Endodermal cell (in vitro differentiated cells): ENCODE measurements around the gene EPGN. TPM values are rescaled to one million over a fixed set of nuclear protein-coding genes. Genes with fewer than 3 reads are reported as not detected.

ENCODE experiments used
- DNase-seq: peaks from one replicate; pipeline ENCODE4 v3.0.0-alpha.2; 2017
- H3K27ac ChIP-seq: 2 replicates; pipeline ENCODE4 v1.5.1; 2013; ENCODE audit warnings: mild to moderate bottlenecking, low read depth, low read length, moderate library complexity
- H3K27me3 ChIP-seq: 2 replicates; pipeline ENCODE4 v1.6.1; 2013; ENCODE audit warnings: mild to moderate bottlenecking, low read length, moderate library complexity; ENCODE audit not compliant: insufficient read depth, control insufficient read depth, poor library complexity, severe bottlenecking
- H3K36me3 ChIP-seq: 2 replicates; pipeline ENCODE4 v1.7.0; 2013; ENCODE audit warnings: mild to moderate bottlenecking, low read length, moderate library complexity; ENCODE audit not compliant: control insufficient read depth, insufficient read depth
- H3K4me1 ChIP-seq: one replicate; pipeline ENCODE4 v1.7.0; 2013; ENCODE audit warnings: low read length; ENCODE audit not compliant: control insufficient read depth, insufficient read depth
- H3K4me3 ChIP-seq: 2 replicates; pipeline ENCODE4 v1.5.1; 2013; ENCODE audit warnings: mild to moderate bottlenecking, low read length, moderate library complexity
- H3K9ac ChIP-seq: 2 replicates; pipeline ENCODE4 v1.6.1; 2013; ENCODE audit warnings: mild to moderate bottlenecking, low read length, moderate library complexity; ENCODE audit not compliant: poor library complexity, severe bottlenecking; ENCODE audit errors: extremely low read depth
- H3K9me3 ChIP-seq: 2 replicates; pipeline ENCODE4 v1.6.1; 2013; ENCODE audit warnings: mild to moderate bottlenecking, low read length, moderate library complexity; ENCODE audit not compliant: control insufficient read depth
- H3K27ac Mint-ChIP-seq: 2 replicates; pipeline ENCODE4 v1.8.0; 2020; ENCODE audit warnings: mixed read lengths
- H3K27me3 Mint-ChIP-seq: 2 replicates; pipeline ENCODE4 v1.8.0; 2021; ENCODE audit warnings: mild to moderate bottlenecking, mixed read lengths; ENCODE audit not compliant: insufficient read depth
- H3K36me3 Mint-ChIP-seq: 2 replicates; pipeline ENCODE4 v1.8.0; 2020; ENCODE audit warnings: low read depth, mixed read lengths
- H3K4me1 Mint-ChIP-seq: 2 replicates; pipeline ENCODE4 v1.8.0; 2020; ENCODE audit warnings: mixed read lengths
- H3K4me3 Mint-ChIP-seq: 2 replicates; pipeline ENCODE4 v1.8.0; 2020; ENCODE audit warnings: mild to moderate bottlenecking, moderate library complexity, mixed read lengths
- H3K9me3 Mint-ChIP-seq: 2 replicates; pipeline ENCODE4 v1.8.0; 2020; ENCODE audit warnings: mild to moderate bottlenecking, mixed read lengths
- CTCF ChIP-seq: fragments of 200-600 bp; sonication (generic); conservative IDR thresholded peaks from 2 replicates; pipeline ENCODE4 v1.5.0; 2021; ENCODE audit warnings: antibody characterized with exemption, mild to moderate bottlenecking
- WGBS, 2 experiments: methylation state at CpG; one replicate each; pipeline versions ENCODE4 v1.1.5 to v1.1.7; 2013; ENCODE audit warnings: missing lambda C conversion rate in 2 of 2, mixed read lengths in 1 of 2; ENCODE audit not compliant: insufficient coverage in 1 of 2, insufficient read length in 1 of 2; 5-methylcytosine and 5-hydroxymethylcytosine counted together
- total RNA-seq, 2 donors: library from RNA; stranded (reverse); fragmentation: NEBNext Ultra II Directional in 1 of 2; extraction: Animal tissue kit (Norgen Biotek cat#: 25700) in 1 of 2; gene quantifications; 2 replicates in 1 of 2; 3 replicates in 1 of 2; pipeline ENCODE4 v1.2.1, GENCODE V29; 2021

Gene EPGN
- total RNA-seq, 2 donors from 2014 or later = not detected

GRCh38 chr4:74291471-74291870 is 16.8 kb upstream of the EPGN start:
- H3K4me1 ChIP-seq = no peaks in the 10 kb centered on the region

GRCh38 chr4:74292111-74292870 is 16.0 kb upstream of the EPGN start:
- Histone ChIP-seq H3K36me3 (no peaks in the 10 kb centered on the region), H3K4me1 (no peaks in the 10 kb centered on the region), H3K4me3 (no peak overlapping the region), H3K9ac (no peak overlapping the region), H3K9me3 (no peaks in the 10 kb centered on the region), H3K27me3 (no peaks in the 10 kb centered on the region), H3K27ac (no peak overlapping the region)
- Mint-ChIP-seq H3K9me3 (no peaks in the 10 kb centered on the region), H3K36me3 (no peaks in the 10 kb centered on the region), H3K4me1 (peaks cover 7% of the 10 kb centered on the region), H3K27me3 (no peaks in the 10 kb centered on the region), H3K4me3 (no peak overlapping the region), H3K27ac (no peak overlapping the region)
- TF ChIP-seq CTCF = no peak
- DNase-seq = no peak

More at GRCh38 chr4:74291471-74291870, 16.8 kb upstream of the EPGN start:
- WGBS, 2 experiments = 82% methylated on average over 1 of the region's 1 CpG; no CpG with 5 or more reads in 1 of the 2 experiments
- no peaks in the 10 kb centered on the region for H3K36me3 ChIP-seq
- no peaks in the 10 kb centered on the region for H3K9me3 ChIP-seq
- no peak overlapping the region for H3K4me3 ChIP-seq
- no peak overlapping the region for H3K27ac ChIP-seq
- DNase-seq = no peak
- Mint-ChIP-seq H3K36me3 (no peaks in the 10 kb centered on the region), H3K4me3 (no peak overlapping the region), H3K27me3 (no peaks in the 10 kb centered on the region), H3K4me1 (peaks cover 7% of the 10 kb centered on the region), H3K27ac (no peak overlapping the region), H3K9me3 (no peaks in the 10 kb centered on the region)
- no peak for TF ChIP-seq CTCF
- H3K27me3 ChIP-seq = no peaks in the 10 kb centered on the region
- H3K9ac ChIP-seq = no peak overlapping the region

- H3K4me1 ChIP-seq = no peaks in the 10 kb centered on the region
- H3K36me3 ChIP-seq = no peaks in the 10 kb centered on the region
- no peak overlapping the region for H3K27ac Mint-ChIP-seq
- H3K27me3 Mint-ChIP-seq = no peaks in the 10 kb centered on the region
- 96 to 100% methylated on average over 1 to 2 of the region's 2 CpGs for WGBS, 2 experiments
- no peak overlapping the region for H3K27ac ChIP-seq
- peaks cover 7% of the 10 kb centered on the region for H3K4me1 Mint-ChIP-seq
- H3K4me3 ChIP-seq = no peak overlapping the region
- no peaks in the 10 kb centered on the region for H3K27me3 ChIP-seq
- H3K9ac ChIP-seq = no peak overlapping the region
- no peaks in the 10 kb centered on the region for H3K9me3 Mint-ChIP-seq
- no peak overlapping the region for H3K4me3 Mint-ChIP-seq
- no peak for TF ChIP-seq CTCF
- DNase-seq = no peak
- no peaks in the 10 kb centered on the region for H3K36me3 Mint-ChIP-seq
- no peaks in the 10 kb centered on the region for H3K9me3 ChIP-seq
Observed at GRCh38 chr4:74293558-74293957, 14.7 kb upstream of the EPGN start.
